ENCODE data around the gene TM4SF1. TPM values are rescaled to one million over a fixed set of nuclear protein-coding genes. Genes with fewer than 3 reads are reported as not detected.

Gene TM4SF1
- total RNA-seq, 2 experiments from 2014 or later, result not detected

DNA sequence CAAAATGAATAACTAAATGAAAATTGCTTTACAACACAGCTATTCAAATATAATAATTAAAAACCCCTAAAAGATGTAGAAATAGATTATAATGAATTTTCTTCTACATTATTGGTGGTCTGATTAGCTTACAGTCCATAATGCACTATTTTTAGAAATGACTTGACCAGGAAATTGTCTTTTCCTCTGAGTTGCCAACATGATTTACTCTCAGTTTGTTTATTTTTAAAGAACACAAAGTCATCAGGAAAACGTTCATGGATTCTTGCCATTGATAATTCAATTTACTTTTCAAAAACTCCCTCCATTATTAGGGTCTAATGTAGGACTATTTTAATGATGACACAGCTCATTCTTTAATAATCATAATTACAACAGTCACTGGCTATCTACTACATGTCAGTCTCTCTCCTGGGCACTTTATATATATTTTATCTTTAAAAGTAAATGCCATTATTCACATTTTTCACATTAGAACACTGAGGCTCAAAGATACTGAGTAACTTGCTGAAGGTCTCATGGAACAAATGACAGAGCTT, 45.2 kb downstream of the TM4SF1 start:
- intact Hi-C loops (cut with micrococcal nuclease), result no loop called here
- Mint-ChIP-seq H3K4me1 (ENCODE audit: low read depth) (no peaks in the 10 kb centered on the region), H3K4me3 (no peak overlapping the region), H3K36me3 (ENCODE audit: low read depth) (no peaks in the 10 kb centered on the region), H3K9me3 (no peaks in the 10 kb centered on the region), H3K27ac (no peak overlapping the region), H3K27me3 (peaks cover 10% of the 10 kb centered on the region)
- TF ChIP-seq, protein P1, sequence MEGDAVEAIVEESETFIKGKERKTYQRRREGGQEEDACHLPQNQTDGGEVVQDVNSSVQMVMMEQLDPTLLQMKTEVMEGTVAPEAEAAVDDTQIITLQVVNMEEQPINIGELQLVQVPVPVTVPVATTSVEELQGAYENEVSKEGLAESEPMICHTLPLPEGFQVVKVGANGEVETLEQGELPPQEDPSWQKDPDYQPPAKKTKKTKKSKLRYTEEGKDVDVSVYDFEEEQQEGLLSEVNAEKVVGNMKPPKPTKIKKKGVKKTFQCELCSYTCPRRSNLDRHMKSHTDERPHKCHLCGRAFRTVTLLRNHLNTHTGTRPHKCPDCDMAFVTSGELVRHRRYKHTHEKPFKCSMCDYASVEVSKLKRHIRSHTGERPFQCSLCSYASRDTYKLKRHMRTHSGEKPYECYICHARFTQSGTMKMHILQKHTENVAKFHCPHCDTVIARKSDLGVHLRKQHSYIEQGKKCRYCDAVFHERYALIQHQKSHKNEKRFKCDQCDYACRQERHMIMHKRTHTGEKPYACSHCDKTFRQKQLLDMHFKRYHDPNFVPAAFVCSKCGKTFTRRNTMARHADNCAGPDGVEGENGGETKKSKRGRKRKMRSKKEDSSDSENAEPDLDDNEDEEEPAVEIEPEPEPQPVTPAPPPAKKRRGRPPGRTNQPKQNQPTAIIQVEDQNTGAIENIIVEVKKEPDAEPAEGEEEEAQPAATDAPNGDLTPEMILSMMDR (IDR thresholded peaks at IDR 0.05), result no peak
- POLR2A ChIA-PET, result no interaction called here
- no peak for ATAC-seq
- CTCF ChIA-PET, result interaction anchor here (1.0 to 1.3 kb wide), 3 partner anchors 11 to 21 kb away, joined by 3 read pairs; no protein-coding TSS in a partner anchor
- no peak for DNase-seq

- ChIA-PET CTCF (interaction anchor here (1.3 kb wide), 1 partner anchor 22 kb away, joined by 3 read pairs; no protein-coding TSS in a partner anchor), POLR2A (no interaction called here)
- TF ChIP-seq, protein P1 (IDR thresholded peaks at IDR 0.05), result no peak
- DNase-seq (no peak), ATAC-seq (no peak)
- Mint-ChIP-seq H3K4me1 (ENCODE audit: low read depth) (no peaks in the 10 kb centered on the region), H3K36me3 (ENCODE audit: low read depth) (no peaks in the 10 kb centered on the region), H3K4me3 (no peak overlapping the region), H3K27me3 (peaks cover 12% of the 10 kb centered on the region), H3K27ac (no peak overlapping the region), H3K9me3 (no peaks in the 10 kb centered on the region)
- intact Hi-C loops (cut with micrococcal nuclease), result no loop called here
Measured at GRCh38 chr3:149331396-149331795, 46.1 kb downstream of the TM4SF1 start.

DNA sequence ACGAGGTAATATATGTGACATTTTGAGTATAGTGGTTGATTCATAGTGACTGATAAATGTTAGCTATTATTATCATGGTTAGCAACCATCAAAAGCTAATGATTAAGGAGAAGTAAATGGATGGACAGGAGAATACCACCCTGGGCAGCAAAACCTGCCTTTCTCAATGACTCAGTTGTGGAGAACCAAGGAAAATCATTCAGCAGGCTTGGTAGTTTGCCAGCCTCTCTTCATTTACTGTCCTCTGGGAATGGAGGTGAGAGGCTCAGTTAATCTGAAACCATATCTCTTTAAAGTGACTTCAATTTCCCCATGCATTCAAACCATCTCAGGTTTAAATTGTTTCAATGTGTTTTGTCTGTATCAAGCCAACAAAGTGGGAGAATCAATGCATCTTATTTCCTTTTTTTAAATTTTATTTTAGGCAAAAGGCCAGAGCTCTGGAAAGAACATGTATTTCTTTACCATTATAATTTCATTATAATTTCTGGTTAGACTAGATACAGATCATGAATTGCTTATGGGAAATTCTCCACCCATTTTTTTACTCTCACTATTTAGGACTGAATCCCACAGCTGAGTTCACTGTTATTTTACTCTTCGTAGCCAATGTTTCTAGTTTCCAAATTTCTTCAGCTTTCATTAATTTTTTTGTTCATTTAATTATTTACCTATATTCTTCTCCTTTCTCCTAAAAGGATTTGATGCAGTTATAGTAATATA, 46.7 kb downstream of the TM4SF1 start:
- intact Hi-C loops (cut with micrococcal nuclease), result no loop called here
- H3K9me3 Mint-ChIP-seq, result no peaks in the 10 kb centered on the region
- H3K36me3 Mint-ChIP-seq (ENCODE audit: low read depth), result no peaks in the 10 kb centered on the region
- ATAC-seq (no peak), DNase-seq (no peak)
- no peak overlapping the region for H3K4me3 Mint-ChIP-seq
- TF ChIP-seq, protein P1 (IDR thresholded peaks at IDR 0.05), result no peak
- peaks cover 12% of the 10 kb centered on the region for H3K27me3 Mint-ChIP-seq
- H3K27ac Mint-ChIP-seq, result no peak overlapping the region
- CTCF ChIA-PET, result interaction anchor here (0.6 to 1.0 kb wide), 2 partner anchors 15 to 16 kb away, joined by 3 to 4 read pairs; no protein-coding TSS in a partner anchor
- POLR2A ChIA-PET, result no interaction called here
- no peaks in the 10 kb centered on the region for H3K4me1 Mint-ChIP-seq (ENCODE audit: low read depth)

- H3K9me3 Mint-ChIP-seq, result no peaks in the 10 kb centered on the region
- POLR2A ChIA-PET, result no interaction called here
- H3K4me3 Mint-ChIP-seq, result no peak overlapping the region
- no peak overlapping the region for H3K27ac Mint-ChIP-seq
- H3K4me1 Mint-ChIP-seq (ENCODE audit: low read depth), result no peaks in the 10 kb centered on the region
- peaks cover 8% of the 10 kb centered on the region for H3K27me3 Mint-ChIP-seq
- DNase-seq (no peak), ATAC-seq (no peak)
- no peaks in the 10 kb centered on the region for H3K36me3 Mint-ChIP-seq (ENCODE audit: low read depth)
- TF ChIP-seq, protein P1 (IDR thresholded peaks at IDR 0.05), result no peak
- intact Hi-C loops (cut with micrococcal nuclease), result no loop called here
- CTCF ChIA-PET, result interaction anchor here (0.9 kb wide), 1 partner anchor 465 kb away, joined by 3 read pairs; no protein-coding TSS in a partner anchor
Measured at GRCh38 chr3:149327156-149327555, 50.3 kb downstream of the TM4SF1 start.

GRCh38 chr3:149325581-149325980, 51.9 kb downstream of the TM4SF1 start:
- no peak for DNase-seq
- no peak overlapping the region for H3K27ac Mint-ChIP-seq
- no peaks in the 10 kb centered on the region for H3K9me3 Mint-ChIP-seq
- ChIA-PET CTCF (interaction anchor here (0.7 to 1.0 kb wide), 2 partner anchors 19 to 433 kb away, joined by 3 read pairs; no protein-coding TSS in a partner anchor), POLR2A (no interaction called here)
- TF ChIP-seq, protein P1 (IDR thresholded peaks at IDR 0.05), result no peak
- ATAC-seq, result no peak
- H3K4me1 Mint-ChIP-seq (ENCODE audit: low read depth), result no peaks in the 10 kb centered on the region
- peaks cover 7% of the 10 kb centered on the region for H3K27me3 Mint-ChIP-seq
- no peaks in the 10 kb centered on the region for H3K36me3 Mint-ChIP-seq (ENCODE audit: low read depth)
- no peak overlapping the region for H3K4me3 Mint-ChIP-seq
- intact Hi-C loops (cut with micrococcal nuclease), result no loop called here

Measured in activated CD8-positive, alpha-beta T cell treated with anti-CD3 and anti-CD28 coated beads for 36 hours (primary cell).